ENCODE results near the gene DNAJC4.

DNA sequence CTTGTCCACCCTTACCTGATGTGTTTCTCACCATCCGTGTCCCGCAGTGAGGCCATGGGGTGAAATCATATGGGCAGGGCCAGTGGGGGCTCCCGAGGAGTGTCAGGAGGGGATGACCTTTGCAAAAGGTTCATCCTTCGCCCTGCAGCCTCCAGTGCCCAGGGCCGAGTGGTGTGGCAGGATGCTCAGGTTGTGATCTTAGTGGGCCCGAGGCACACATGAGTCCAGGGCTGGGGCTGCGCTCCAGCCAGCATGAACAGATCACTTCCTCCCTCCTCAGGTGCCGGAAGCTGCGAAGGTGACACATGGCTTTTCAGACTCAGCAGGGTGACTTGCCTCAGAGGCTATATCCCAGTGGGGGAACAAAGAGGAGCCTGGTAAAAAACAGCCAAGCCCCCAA is 7.7 kb downstream of the DNAJC4 start:
- TF ChIP-seq CTCF (IDR thresholded peaks at IDR 0.05; ENCODE audit: low read depth, low read length) (no peak), POLR2A (IDR thresholded peaks at IDR 0.05; ENCODE audit: extremely low read depth, insufficient read length) (no peak)
- TF ChIP-seq, protein P1, sequence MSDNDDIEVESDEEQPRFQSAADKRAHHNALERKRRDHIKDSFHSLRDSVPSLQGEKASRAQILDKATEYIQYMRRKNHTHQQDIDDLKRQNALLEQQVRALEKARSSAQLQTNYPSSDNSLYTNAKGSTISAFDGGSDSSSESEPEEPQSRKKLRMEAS (IDR thresholded peaks at IDR 0.05; ENCODE audit: low read depth, low read length): no peak
